Measurements from ENCODE around the gene LIN9.
"Not testable (repeated sequence)": the region's sequence is repeated elsewhere in the genome, so short reads cannot be mapped to it uniquely, and the experiment has no call there.

Gene LIN9

GRCh38 chr1:226281058-226281457, 27.9 kb downstream of the LIN9 start:
- Mint-ChIP-seq H3K4me3 (no peak overlapping the region), H3K27me3 (no peaks in the 10 kb centered on the region), H3K9me3 (no peaks in the 10 kb centered on the region), H3K36me3 (ENCODE audit: insufficient read depth) (peaks cover 2% of the 10 kb centered on the region), H3K4me1 (no peaks in the 10 kb centered on the region), H3K27ac (ENCODE audit: low read depth) (no peak overlapping the region)
- no peak for ATAC-seq (replicated peaks; ENCODE audit: extremely low read depth, poor library complexity, severe bottlenecking)
- DNase-seq (ENCODE audit: low spot score in 2 of 2): no peak

GRCh38 chr1:226279498-226279897, 29.5 kb downstream of the LIN9 start:
- no peak overlapping the region for H3K27ac Mint-ChIP-seq (ENCODE audit: low read depth)
- no peaks in the 10 kb centered on the region for H3K27me3 Mint-ChIP-seq
- no peak for DNase-seq (ENCODE audit: low spot score in 2 of 2)
- H3K4me3 Mint-ChIP-seq: no peak overlapping the region
- H3K36me3 Mint-ChIP-seq (ENCODE audit: insufficient read depth): peaks cover 3% of the 10 kb centered on the region
- H3K9me3 Mint-ChIP-seq: no peaks in the 10 kb centered on the region
- ATAC-seq (replicated peaks; ENCODE audit: extremely low read depth, poor library complexity, severe bottlenecking): no peak
- H3K4me1 Mint-ChIP-seq: no peaks in the 10 kb centered on the region

GRCh38 chr1:226277897-226278296, 31.1 kb downstream of the LIN9 start:
- peaks cover 3% of the 10 kb centered on the region for H3K36me3 Mint-ChIP-seq (ENCODE audit: insufficient read depth)
- ATAC-seq (replicated peaks; ENCODE audit: extremely low read depth, poor library complexity, severe bottlenecking) (no peak), DNase-seq (ENCODE audit: low spot score in 2 of 2) (no peak)
- H3K27me3 Mint-ChIP-seq: no peaks in the 10 kb centered on the region
- H3K4me3 Mint-ChIP-seq: no peak overlapping the region
- no peaks in the 10 kb centered on the region for H3K4me1 Mint-ChIP-seq
- no peaks in the 10 kb centered on the region for H3K9me3 Mint-ChIP-seq
- H3K27ac Mint-ChIP-seq (ENCODE audit: low read depth): no peak overlapping the region

GRCh38 chr1:226276987-226277386, 32.0 kb downstream of the LIN9 start:
- H3K27ac Mint-ChIP-seq (ENCODE audit: low read depth): no peak overlapping the region
- ATAC-seq (replicated peaks; ENCODE audit: extremely low read depth, poor library complexity, severe bottlenecking) (no peak), DNase-seq (ENCODE audit: low spot score in 2 of 2) (no peak)
- no peaks in the 10 kb centered on the region for H3K9me3 Mint-ChIP-seq
- H3K27me3 Mint-ChIP-seq: no peaks in the 10 kb centered on the region
- no peak overlapping the region for H3K4me3 Mint-ChIP-seq
- H3K4me1 Mint-ChIP-seq: no peaks in the 10 kb centered on the region
- peaks cover 3% of the 10 kb centered on the region for H3K36me3 Mint-ChIP-seq (ENCODE audit: insufficient read depth)

DNA sequence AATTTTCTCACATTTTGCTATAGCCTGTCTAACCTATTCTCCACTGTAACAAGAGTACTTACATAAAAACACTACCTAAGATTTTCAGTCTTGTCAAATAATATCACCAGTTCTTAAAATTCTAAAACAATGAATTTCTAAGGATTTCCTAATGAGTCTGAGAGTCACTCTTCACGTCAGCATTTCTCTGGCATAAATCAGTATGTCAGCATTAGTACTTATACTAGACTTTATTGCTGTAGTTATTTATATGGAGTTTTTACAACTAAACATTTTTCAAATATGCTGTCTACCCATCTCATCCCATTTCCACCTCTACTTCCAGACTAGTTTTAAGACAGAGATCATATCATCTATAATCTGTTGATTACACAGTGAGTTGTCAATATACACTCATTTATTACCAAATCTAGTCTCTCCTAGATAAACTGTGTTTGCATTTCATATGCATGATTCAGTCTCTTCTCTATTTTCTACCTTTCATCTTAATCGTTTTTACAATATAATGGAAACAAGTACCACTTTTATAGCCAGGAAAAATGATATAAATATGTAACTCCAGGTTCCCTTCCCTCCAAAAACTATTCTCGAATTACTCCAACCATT, 32.8 kb downstream of the LIN9 start:
- ATAC-seq (replicated peaks; ENCODE audit: extremely low read depth, poor library complexity, severe bottlenecking) (no peak), DNase-seq (ENCODE audit: low spot score in 2 of 2) (no peak)
- Mint-ChIP-seq H3K27me3 (no peaks in the 10 kb centered on the region), H3K27ac (ENCODE audit: low read depth) (no peak overlapping the region), H3K9me3 (no peaks in the 10 kb centered on the region), H3K4me1 (no peaks in the 10 kb centered on the region), H3K36me3 (ENCODE audit: insufficient read depth) (peaks cover 3% of the 10 kb centered on the region), H3K4me3 (no peak overlapping the region)

DNA sequence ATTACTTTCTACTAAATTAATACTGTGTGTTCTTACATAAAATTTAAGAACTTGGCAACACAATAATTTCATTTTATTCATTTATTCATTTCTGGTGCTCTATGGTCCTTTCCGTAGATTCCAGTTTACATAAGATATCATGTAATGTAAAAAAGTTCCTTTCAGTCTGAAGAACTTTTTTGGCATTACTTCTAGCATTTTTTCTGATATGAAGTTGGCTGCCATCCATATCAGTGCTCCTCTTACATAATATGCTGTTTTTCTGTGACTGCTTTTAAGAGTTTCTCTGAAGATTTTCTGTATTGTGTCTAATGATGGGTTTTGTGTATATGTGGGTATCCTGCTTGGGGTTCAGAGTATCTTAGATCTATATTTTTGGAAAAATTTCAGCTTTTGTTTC, 34.8 kb downstream of the LIN9 start:
- H3K27ac Mint-ChIP-seq (ENCODE audit: low read depth): no peak overlapping the region
- H3K27me3 Mint-ChIP-seq: no peaks in the 10 kb centered on the region
- H3K36me3 Mint-ChIP-seq (ENCODE audit: insufficient read depth): peaks cover 2% of the 10 kb centered on the region
- no peaks in the 10 kb centered on the region for H3K9me3 Mint-ChIP-seq
- no peaks in the 10 kb centered on the region for H3K4me1 Mint-ChIP-seq
- no peak overlapping the region for H3K4me3 Mint-ChIP-seq
- DNase-seq (ENCODE audit: low spot score in 2 of 2): no peak
- ATAC-seq (replicated peaks; ENCODE audit: extremely low read depth, poor library complexity, severe bottlenecking): no peak

DNA sequence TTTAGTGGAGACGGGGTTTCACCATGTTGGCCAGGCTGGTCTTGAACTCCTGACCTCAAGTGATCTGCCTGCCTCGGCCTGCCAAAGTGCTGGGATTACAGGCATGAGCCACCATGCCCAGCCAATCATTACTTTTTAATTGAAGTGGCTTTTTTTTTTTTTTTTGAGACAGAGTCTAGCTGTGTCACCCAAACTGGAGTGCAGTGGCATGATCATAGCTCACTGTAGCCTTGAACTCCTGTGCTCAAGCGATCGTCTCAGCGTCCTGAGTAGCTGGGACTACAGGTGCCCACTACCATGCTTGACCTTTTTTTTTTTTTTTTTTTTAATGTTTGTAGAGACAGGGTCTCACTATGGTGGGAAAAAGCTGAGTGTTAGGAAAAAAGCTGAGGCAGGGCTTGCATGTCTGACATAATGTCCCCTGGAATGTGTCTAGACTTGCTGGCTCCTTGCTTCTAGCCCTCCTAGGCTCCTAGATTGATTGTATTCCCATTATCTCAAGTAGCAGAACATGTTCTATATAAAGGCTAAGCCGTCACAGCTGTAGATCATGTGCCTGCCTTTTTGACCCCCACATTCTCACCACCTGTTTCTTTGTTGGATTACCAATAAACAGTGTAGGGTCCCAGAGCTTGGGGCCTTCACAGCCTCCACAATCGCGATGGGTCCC, 36.6 kb downstream of the LIN9 start:
- not testable (repeated sequence) for H3K27ac Mint-ChIP-seq (ENCODE audit: low read depth); H3K9me3 Mint-ChIP-seq; H3K36me3 Mint-ChIP-seq (ENCODE audit: insufficient read depth); ATAC-seq (replicated peaks; ENCODE audit: extremely low read depth, poor library complexity, severe bottlenecking); H3K4me3 Mint-ChIP-seq; H3K4me1 Mint-ChIP-seq; H3K27me3 Mint-ChIP-seq; DNase-seq (ENCODE audit: low spot score in 2 of 2)

- Mint-ChIP-seq H3K27ac (ENCODE audit: low read depth) (no peak overlapping the region), H3K4me3 (no peak overlapping the region), H3K9me3 (no peaks in the 10 kb centered on the region), H3K36me3 (ENCODE audit: insufficient read depth) (no peaks in the 10 kb centered on the region), H3K27me3 (no peaks in the 10 kb centered on the region), H3K4me1 (no peaks in the 10 kb centered on the region)
- ATAC-seq (replicated peaks; ENCODE audit: extremely low read depth, poor library complexity, severe bottlenecking): no peak
- DNase-seq (ENCODE audit: low spot score in 2 of 2): no peak
Observed at GRCh38 chr1:226268421-226269124, 40.4 kb downstream of the LIN9 start.

- H3K4me1 Mint-ChIP-seq: no peaks in the 10 kb centered on the region
Observed at GRCh38 chr1:226261818-226262217, 47.1 kb downstream of the LIN9 start.

DNA sequence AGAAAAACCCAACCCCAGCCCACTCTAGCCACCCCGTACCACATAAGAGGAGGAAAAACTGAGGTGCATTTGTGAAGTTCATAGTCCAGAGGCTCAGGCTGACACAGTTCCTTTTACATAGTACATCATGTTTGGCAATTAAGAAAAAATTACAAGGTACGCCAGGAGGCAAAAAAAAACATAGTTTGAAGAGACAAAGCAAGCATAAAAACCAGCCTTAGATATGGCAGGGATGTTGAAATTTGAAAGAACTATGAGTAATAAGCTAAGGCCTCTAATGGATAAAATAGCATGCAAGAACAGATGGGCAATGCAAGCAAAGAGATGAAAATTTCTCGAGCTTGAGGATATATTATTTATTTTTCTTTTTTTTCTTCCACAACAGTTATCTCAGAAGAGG, 53.6 kb downstream of the LIN9 start:
- H3K27me3 Mint-ChIP-seq: no peaks in the 10 kb centered on the region
- DNase-seq (ENCODE audit: low spot score in 2 of 2): no peak
- no peak for ATAC-seq (replicated peaks; ENCODE audit: extremely low read depth, poor library complexity, severe bottlenecking)
- peaks cover 8% of the 10 kb centered on the region for H3K36me3 Mint-ChIP-seq (ENCODE audit: insufficient read depth)
- H3K4me1 Mint-ChIP-seq: no peaks in the 10 kb centered on the region
- H3K4me3 Mint-ChIP-seq: no peak overlapping the region
- H3K27ac Mint-ChIP-seq (ENCODE audit: low read depth): no peak overlapping the region
- no peaks in the 10 kb centered on the region for H3K9me3 Mint-ChIP-seq

More at GRCh38 chr1:226261818-226262217, 47.1 kb downstream of the LIN9 start:
- Mint-ChIP-seq H3K27me3 (no peaks in the 10 kb centered on the region), H3K9me3 (no peaks in the 10 kb centered on the region), H3K27ac (ENCODE audit: low read depth) (no peak overlapping the region), H3K4me3 (no peak overlapping the region), H3K36me3 (ENCODE audit: insufficient read depth) (peaks cover 2% of the 10 kb centered on the region)
- ATAC-seq (replicated peaks; ENCODE audit: extremely low read depth, poor library complexity, severe bottlenecking): no peak
- no peak for DNase-seq (ENCODE audit: low spot score in 2 of 2)

- H3K27me3 Mint-ChIP-seq: no peaks in the 10 kb centered on the region
- no peaks in the 10 kb centered on the region for H3K9me3 Mint-ChIP-seq
- ATAC-seq (replicated peaks; ENCODE audit: extremely low read depth, poor library complexity, severe bottlenecking): no peak
- no peak overlapping the region for H3K4me3 Mint-ChIP-seq
- DNase-seq (ENCODE audit: low spot score in 2 of 2): no peak
- peaks cover 11% of the 10 kb centered on the region for H3K36me3 Mint-ChIP-seq (ENCODE audit: insufficient read depth)
- H3K4me1 Mint-ChIP-seq: no peaks in the 10 kb centered on the region
- no peak overlapping the region for H3K27ac Mint-ChIP-seq (ENCODE audit: low read depth)
Observed at GRCh38 chr1:226253933-226254332, 55.0 kb downstream of the LIN9 start.

DNA sequence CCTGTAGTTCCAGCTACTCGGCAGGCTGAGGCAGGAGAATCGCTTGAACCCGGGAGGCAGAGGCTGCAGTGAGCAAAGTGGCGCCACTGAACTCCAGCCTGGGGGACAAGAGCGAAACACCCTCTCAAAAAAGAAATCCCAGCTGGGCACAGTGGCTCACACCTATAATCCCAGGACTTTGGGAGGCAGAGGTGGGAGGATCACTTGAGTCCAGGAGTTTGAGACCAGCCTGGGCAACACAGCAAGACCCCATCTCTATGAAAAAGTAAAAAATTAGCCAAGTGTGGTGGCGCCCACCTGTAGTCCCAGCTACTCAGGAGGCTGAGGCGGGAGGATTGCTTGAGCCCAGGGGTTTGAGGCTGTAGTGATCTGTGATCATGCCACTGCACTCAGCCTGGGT, 56.1 kb downstream of the LIN9 start:
- H3K27ac Mint-ChIP-seq (ENCODE audit: low read depth); DNase-seq (ENCODE audit: low spot score in 2 of 2); H3K4me1 Mint-ChIP-seq; H3K4me3 Mint-ChIP-seq; H3K9me3 Mint-ChIP-seq; ATAC-seq (replicated peaks; ENCODE audit: extremely low read depth, poor library complexity, severe bottlenecking); H3K27me3 Mint-ChIP-seq: not testable (repeated sequence)
- H3K36me3 Mint-ChIP-seq (ENCODE audit: insufficient read depth): peaks cover 11% of the 10 kb centered on the region

GRCh38 chr1:226250511-226250910, 58.5 kb downstream of the LIN9 start:
- no peaks in the 10 kb centered on the region for H3K27me3 Mint-ChIP-seq
- no peak overlapping the region for H3K4me3 Mint-ChIP-seq
- no peaks in the 10 kb centered on the region for H3K4me1 Mint-ChIP-seq
- peaks cover 13% of the 10 kb centered on the region for H3K36me3 Mint-ChIP-seq (ENCODE audit: insufficient read depth)
- ATAC-seq (replicated peaks; ENCODE audit: extremely low read depth, poor library complexity, severe bottlenecking) (no peak), DNase-seq (ENCODE audit: low spot score in 2 of 2) (no peak)
- no peaks in the 10 kb centered on the region for H3K9me3 Mint-ChIP-seq
- H3K27ac Mint-ChIP-seq (ENCODE audit: low read depth): no peak overlapping the region

Data from central memory CD8-positive, alpha-beta T cell (primary cell).